BE2C (cell line): ENCODE measurements around the gene SEMA5B.

Source experiments
- DNase-seq: peaks from one replicate; pipeline ENCODE4 v3.0.0-alpha.2; 2020
- H3K27me3 ChIP-seq: fragments of 250-450 bp; sonication (Bioruptor Pico); 2 replicates; pipeline ENCODE4 v1.5.1; 2020; ENCODE audit warnings: mild to moderate bottlenecking
- H3K36me3 ChIP-seq: fragments of 250-450 bp; sonication (Bioruptor Pico); 2 replicates; pipeline ENCODE4 v1.5.1; 2020; ENCODE audit warnings: mild to moderate bottlenecking
- H3K4me1 ChIP-seq: fragments of 250-450 bp; sonication (Bioruptor Pico); 2 replicates; pipeline ENCODE4 v1.5.1; 2020
- H3K4me3 ChIP-seq: 2 replicates; pipeline ENCODE4 v1.5.1; 2011; ENCODE audit warnings: low read depth, low read length
- H3K9me3 ChIP-seq: fragments of 250-450 bp; sonication (Bioruptor Pico); 2 replicates; pipeline ENCODE4 v1.5.1; 2020
- TF ChIP-seq, protein P1 (sequence below): IDR thresholded peaks from 2 replicates; pipeline ENCODE4 v1.5.1; 2012; ENCODE audit warnings: mild to moderate bottlenecking, low read depth, low read length

Gene SEMA5B

DNA sequence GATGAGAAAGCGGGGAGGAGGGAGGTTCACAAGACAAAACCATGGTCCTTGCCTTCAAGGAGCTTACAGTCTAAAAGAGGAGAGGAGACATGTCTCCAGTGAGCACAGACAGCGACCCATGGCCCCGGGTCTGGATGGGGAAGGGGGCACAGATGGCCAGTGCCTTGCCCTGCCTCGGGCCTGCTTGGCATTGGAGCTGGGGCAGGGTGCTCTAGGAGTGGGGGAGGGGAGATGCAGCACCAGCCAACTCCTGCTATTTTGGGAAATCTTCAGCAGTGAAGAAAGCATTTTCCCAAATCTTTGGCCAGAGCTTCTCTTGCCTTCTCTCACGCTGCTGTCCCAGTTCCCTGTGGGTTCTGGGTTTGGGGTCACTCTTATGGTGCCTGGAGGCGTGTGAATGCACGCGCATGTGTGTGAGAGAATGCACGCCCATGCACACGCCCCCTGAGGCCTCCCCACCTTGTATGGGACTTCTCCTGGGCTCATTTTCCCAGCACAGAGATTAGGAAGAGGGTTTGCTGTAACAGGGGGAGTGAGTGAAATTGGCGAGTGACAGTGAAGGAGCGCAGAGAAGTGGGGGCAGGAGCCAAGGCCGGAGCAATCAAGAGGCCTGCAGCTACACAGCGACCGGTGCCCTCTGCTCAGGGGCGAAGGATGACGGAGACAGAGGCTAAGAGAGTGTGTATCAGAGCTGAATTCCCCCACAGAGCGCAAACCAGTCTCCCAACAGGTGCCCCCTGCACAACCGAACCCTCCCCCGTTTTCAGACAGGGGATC, 71.5 kb downstream of the SEMA5B start:
- no peaks in the 10 kb centered on the region for H3K27me3 ChIP-seq
- H3K36me3 ChIP-seq: no peaks in the 10 kb centered on the region
- H3K9me3 ChIP-seq: no peaks in the 10 kb centered on the region
- TF ChIP-seq, protein P1, sequence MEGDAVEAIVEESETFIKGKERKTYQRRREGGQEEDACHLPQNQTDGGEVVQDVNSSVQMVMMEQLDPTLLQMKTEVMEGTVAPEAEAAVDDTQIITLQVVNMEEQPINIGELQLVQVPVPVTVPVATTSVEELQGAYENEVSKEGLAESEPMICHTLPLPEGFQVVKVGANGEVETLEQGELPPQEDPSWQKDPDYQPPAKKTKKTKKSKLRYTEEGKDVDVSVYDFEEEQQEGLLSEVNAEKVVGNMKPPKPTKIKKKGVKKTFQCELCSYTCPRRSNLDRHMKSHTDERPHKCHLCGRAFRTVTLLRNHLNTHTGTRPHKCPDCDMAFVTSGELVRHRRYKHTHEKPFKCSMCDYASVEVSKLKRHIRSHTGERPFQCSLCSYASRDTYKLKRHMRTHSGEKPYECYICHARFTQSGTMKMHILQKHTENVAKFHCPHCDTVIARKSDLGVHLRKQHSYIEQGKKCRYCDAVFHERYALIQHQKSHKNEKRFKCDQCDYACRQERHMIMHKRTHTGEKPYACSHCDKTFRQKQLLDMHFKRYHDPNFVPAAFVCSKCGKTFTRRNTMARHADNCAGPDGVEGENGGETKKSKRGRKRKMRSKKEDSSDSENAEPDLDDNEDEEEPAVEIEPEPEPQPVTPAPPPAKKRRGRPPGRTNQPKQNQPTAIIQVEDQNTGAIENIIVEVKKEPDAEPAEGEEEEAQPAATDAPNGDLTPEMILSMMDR: no peak
- DNase-seq: no peak
- peaks cover 7% of the 10 kb centered on the region; the same call in 1 of the 2 replicates for H3K4me1 ChIP-seq
- H3K4me3 ChIP-seq: no peak overlapping the region

DNA sequence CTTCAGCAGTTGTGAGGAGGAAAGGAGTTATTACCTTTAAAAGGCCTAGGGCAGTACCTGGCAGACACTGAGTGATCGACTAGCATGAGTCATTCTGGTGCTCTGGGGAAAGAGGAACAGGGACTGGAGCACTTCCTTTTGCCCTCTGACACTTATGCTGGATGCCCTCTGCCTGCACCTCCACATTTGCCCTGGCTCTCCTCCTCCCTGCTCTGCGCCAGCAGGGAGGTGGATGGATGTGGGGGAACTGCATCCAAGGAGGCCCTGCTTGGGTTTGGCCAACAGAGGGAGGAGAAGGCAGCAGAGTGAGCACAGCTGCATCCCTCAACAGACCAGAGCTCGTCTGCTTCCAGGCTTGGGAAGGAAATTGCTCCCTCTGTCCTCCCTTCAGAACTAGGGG, 75.0 kb downstream of the SEMA5B start:
- DNase-seq: no peak
- no peaks in the 10 kb centered on the region for H3K9me3 ChIP-seq
- no peak overlapping the region for H3K4me3 ChIP-seq
- H3K4me1 ChIP-seq: no peaks in the 10 kb centered on the region
- TF ChIP-seq, protein P1: peak; percentile 30
- H3K27me3 ChIP-seq: no peaks in the 10 kb centered on the region
- H3K36me3 ChIP-seq: no peaks in the 10 kb centered on the region

DNA sequence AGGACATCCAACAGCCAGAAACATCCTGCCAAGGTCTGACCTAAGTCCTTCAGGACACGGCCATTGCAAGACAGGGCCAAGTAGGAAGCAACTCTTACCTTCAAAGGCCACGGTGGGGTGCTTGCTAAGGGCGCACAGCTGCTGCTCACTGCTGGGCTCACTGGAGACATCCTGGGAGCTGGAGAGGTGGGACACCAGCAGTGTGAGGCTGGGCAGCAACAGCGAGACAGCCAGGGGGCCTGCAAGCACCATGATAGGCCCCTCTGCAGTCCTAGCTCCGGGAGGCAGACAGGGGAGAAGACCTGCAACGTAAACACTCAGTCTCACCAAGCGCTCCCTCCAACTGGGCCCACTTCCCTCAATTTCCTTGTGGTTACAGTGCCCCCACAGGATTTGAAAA, 79.2 kb downstream of the SEMA5B start:
- TF ChIP-seq, protein P1: peak; percentile 48
- H3K4me1 ChIP-seq: peaks cover 17% of the 10 kb centered on the region
- DNase-seq: peak; percentile 43
- H3K27me3 ChIP-seq: no peaks in the 10 kb centered on the region
- no peak overlapping the region for H3K4me3 ChIP-seq
- H3K9me3 ChIP-seq: no peaks in the 10 kb centered on the region
- H3K36me3 ChIP-seq: no peaks in the 10 kb centered on the region

DNA sequence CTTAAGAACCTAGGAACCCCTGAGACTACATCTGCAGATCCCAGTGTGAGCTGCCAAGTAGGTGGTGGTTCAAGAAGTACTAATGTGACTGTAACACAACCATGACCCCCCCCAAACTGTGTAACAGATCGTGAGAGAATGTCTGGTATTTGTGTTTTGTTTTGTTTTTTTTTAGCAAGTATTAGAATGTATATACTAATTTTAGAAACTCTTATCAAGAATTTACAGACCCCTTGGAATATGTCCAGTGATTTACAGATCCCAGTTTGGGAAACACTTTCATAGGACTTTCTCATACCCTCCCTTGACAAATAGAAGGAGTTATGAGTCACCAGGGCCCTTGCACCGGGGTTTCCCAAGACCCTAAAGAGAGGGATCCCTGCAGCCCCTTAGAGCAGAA, 79.8 kb downstream of the SEMA5B start:
- Histone ChIP-seq H3K27me3 (no peaks in the 10 kb centered on the region), H3K4me3 (no peak overlapping the region), H3K4me1 (peaks cover 23% of the 10 kb centered on the region), H3K36me3 (no peaks in the 10 kb centered on the region), H3K9me3 (no peaks in the 10 kb centered on the region)
- TF ChIP-seq, protein P1: no peak
- no peak for DNase-seq

DNA sequence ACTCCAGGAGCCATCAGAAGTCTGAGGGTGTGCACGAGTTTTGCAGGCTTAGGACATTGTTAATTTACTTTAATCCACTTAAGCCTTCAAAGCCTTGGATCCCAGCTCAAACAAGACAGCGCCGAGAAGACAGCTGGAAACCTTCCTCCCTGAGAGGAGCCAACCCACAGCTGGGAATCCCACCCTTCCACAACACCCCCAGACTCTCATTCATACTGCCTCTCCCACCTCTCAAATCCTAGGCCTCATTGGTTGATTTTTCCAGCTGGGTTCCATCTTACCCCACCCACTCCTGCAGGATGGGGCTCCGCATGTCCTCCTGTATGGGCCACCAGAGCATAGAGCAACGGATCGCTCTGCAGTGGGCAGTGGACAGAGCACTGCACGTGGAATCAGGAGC, 80.4 kb downstream of the SEMA5B start:
- DNase-seq: no peak
- H3K27me3 ChIP-seq: no peaks in the 10 kb centered on the region
- no peaks in the 10 kb centered on the region for H3K9me3 ChIP-seq
- no peaks in the 10 kb centered on the region for H3K36me3 ChIP-seq
- TF ChIP-seq, protein P1: no peak
- H3K4me1 ChIP-seq: peaks cover 26% of the 10 kb centered on the region
- no peak overlapping the region for H3K4me3 ChIP-seq

DNA sequence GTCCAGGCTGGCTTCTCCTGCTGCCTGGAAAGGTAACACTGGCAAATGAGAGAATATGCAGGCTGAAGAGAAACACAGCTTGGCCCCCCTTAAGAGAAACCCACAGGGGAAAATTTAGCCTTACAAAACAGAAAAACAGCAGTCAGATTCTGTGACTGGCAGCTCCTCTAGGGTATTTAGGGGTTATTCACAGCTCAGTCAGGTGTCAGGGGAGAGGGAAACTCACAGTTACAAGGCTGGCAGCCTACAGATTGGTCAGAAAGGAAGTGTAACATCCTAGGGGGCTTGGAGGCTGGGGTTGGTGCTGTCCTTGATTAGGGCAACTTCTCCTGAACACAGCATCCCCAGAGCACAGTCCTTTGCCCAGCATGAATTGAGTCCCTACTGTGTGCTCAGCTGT, 81.4 kb downstream of the SEMA5B start:
- no peaks in the 10 kb centered on the region for H3K27me3 ChIP-seq
- DNase-seq: no peak
- no peaks in the 10 kb centered on the region for H3K36me3 ChIP-seq
- peaks cover 36% of the 10 kb centered on the region for H3K4me1 ChIP-seq
- H3K4me3 ChIP-seq: no peak overlapping the region
- H3K9me3 ChIP-seq: no peaks in the 10 kb centered on the region
- TF ChIP-seq, protein P1: no peak
